Smooth muscle cell (in vitro differentiated cells): ENCODE results near the gene APOA4. TPM values are rescaled to one million over a fixed set of nuclear protein-coding genes. Genes with fewer than 3 reads are reported as not detected.
A peak's percentile ranks its signal among the peaks of the same experiment; 100 is the strongest.

Experiments
- DNase-seq: peaks from one replicate; lab custom pipeline; 2025; ENCODE audit not compliant: unreplicated experiment; lab: John Stamatoyannopoulos, UW
- H2AFZ ChIP-seq: fragments of 200-600 bp; sonication (generic); 2 replicates; pipeline ENCODE4 v1.6.0; 2016; ENCODE audit warnings: antibody characterized with exemption, low read depth, mild to moderate bottlenecking
- H3F3A ChIP-seq: fragments of 200-600 bp; sonication (generic); 2 replicates; pipeline ENCODE4 v1.6.0; 2017; ENCODE audit warnings: antibody characterized with exemption, low read depth
- H3K27ac ChIP-seq: fragments of 200-600 bp; sonication (generic); 2 replicates; pipeline ENCODE4 v1.5.1; 2016; ENCODE audit warnings: low read depth, mild to moderate bottlenecking
- H3K27me3 ChIP-seq: fragments of 200-600 bp; sonication (generic); 2 replicates; pipeline ENCODE4 v1.6.1; 2016; ENCODE audit warnings: low read depth, mild to moderate bottlenecking
- H3K36me3 ChIP-seq: fragments of 200-600 bp; sonication (generic); 2 replicates; pipeline ENCODE4 v1.5.1; 2016; ENCODE audit warnings: low read depth
- H3K4me1 ChIP-seq: fragments of 200-600 bp; sonication (generic); 2 replicates; pipeline ENCODE4 v1.5.1; 2016; ENCODE audit warnings: low read depth
- H3K4me2 ChIP-seq: fragments of 200-600 bp; sonication (generic); 2 replicates; pipeline ENCODE4 v1.6.0; 2016; ENCODE audit warnings: mild to moderate bottlenecking
- H3K4me3 ChIP-seq: fragments of 200-600 bp; sonication (generic); 2 replicates; pipeline ENCODE4 v1.5.1; 2016; ENCODE audit warnings: mild to moderate bottlenecking
- H3K79me2 ChIP-seq: fragments of 200-600 bp; sonication (generic); 2 replicates; pipeline ENCODE4 v1.6.0; 2016; ENCODE audit warnings: low read depth, mild to moderate bottlenecking
- H3K9ac ChIP-seq: fragments of 200-600 bp; sonication (generic); 2 replicates; pipeline ENCODE4 v1.6.0; 2016; ENCODE audit warnings: low read depth
- H3K9me3 ChIP-seq: fragments of 200-600 bp; sonication (generic); replicated peaks from 2 replicates; pipeline ENCODE4 v1.5.1; 2016; ENCODE audit warnings: low read depth
- H4K20me1 ChIP-seq: fragments of 200-600 bp; sonication (generic); 2 replicates; pipeline ENCODE4 v1.6.0; 2016; ENCODE audit warnings: low read depth
- WGBS: methylation state at CpG from one replicate; pipeline ENCODE4 v1.1.7; 2016; ENCODE audit warnings: low lambda C conversion rate; 5-methylcytosine and 5-hydroxymethylcytosine counted together
- polyA plus RNA-seq: library from polyadenylated mRNA; unstranded; fragments of >200 nt; fragmentation: Nextera tagmentation; extraction: Ambion mirVana; gene quantifications from 2 replicates; pipeline ENCODE4 v1.2.1, GENCODE V29; 2016
- total RNA-seq: library from RNA; depleted of rRNA; stranded (reverse); fragments of >200 nt; gene quantifications from 2 replicates; pipeline ENCODE4 v1.2.3, GENCODE V29; 2014
- TF ChIP-seq, protein P1 (sequence below): fragments of 200-600 bp; sonication (generic); IDR thresholded peaks from 2 replicates; pipeline ENCODE4 v1.5.1; 2017; ENCODE audit warnings: borderline replicate concordance, mild to moderate bottlenecking, antibody characterized with exemption; ENCODE audit not compliant: insufficient read depth, poor library complexity, severe bottlenecking

The APOA4 gene
- total and polyA plus RNA-seq, 2 experiments from 2014 or later = 0.15 TPM; not detected in 1

DNA sequence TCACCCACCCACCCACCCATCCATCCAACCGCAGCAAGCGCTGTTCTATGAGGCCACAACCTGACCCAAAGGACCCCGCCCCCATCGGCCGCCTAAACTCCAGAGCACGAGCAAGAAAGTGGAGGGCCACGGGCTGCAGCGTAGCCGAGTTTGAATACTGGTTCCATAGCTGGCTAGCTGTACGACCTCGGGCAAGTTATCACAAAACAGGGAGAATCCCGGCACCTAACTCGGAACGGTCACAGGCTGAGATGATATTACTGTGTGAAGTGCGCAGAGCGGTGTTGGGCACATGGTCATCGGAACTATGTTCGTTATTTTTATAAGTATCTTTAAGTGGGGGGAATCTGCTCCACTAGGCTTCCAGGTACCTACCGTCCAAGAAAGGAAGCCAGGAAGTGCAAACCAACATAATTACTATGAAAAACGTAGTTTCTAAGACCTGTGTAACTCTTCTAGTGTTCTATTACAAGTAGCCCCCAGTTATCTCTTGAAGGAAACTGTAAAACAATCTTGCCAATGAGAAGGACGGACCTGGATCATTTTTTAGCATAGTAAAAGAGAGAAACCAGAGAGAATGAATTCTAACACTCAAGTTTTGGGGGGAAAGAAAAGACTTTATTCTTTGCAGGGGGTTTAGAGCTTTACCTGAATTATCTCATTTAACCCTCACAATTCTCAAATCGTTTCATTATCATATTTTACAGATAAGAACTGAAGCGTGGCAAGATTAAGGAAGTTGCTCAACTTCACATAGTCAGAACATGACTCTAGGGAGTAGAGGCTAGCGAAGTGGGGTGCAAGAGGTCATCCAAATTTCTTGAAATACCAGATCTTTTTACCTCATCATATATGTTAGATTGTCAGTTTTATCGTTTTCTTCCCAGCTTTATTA lies 49.7 kb downstream of the APOA4 start:
- WGBS = 7% methylated on average over 24 of the region's 25 CpGs

GRCh38 chr11:116772443-116773202 lies 50.5 kb downstream of the APOA4 start, which contains the start of gene BUD13:
BUD13 (minus strand) TSS chr11:116772987; CDS start chr11:116772964, 23 bp downstream.
- DNase-seq = peak; percentile 57
- TF ChIP-seq, protein P1, sequence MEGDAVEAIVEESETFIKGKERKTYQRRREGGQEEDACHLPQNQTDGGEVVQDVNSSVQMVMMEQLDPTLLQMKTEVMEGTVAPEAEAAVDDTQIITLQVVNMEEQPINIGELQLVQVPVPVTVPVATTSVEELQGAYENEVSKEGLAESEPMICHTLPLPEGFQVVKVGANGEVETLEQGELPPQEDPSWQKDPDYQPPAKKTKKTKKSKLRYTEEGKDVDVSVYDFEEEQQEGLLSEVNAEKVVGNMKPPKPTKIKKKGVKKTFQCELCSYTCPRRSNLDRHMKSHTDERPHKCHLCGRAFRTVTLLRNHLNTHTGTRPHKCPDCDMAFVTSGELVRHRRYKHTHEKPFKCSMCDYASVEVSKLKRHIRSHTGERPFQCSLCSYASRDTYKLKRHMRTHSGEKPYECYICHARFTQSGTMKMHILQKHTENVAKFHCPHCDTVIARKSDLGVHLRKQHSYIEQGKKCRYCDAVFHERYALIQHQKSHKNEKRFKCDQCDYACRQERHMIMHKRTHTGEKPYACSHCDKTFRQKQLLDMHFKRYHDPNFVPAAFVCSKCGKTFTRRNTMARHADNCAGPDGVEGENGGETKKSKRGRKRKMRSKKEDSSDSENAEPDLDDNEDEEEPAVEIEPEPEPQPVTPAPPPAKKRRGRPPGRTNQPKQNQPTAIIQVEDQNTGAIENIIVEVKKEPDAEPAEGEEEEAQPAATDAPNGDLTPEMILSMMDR = no peak
- WGBS = 2% methylated on average over 58 of the region's 73 CpGs
- H3K36me3 ChIP-seq = peaks cover 6% of the 10 kb centered on the region
- H3K9ac ChIP-seq = peak within 1 kb of the TSS; percentile 94
- peak within 1 kb of the TSS; percentile 87 for H3K4me2 ChIP-seq
- no peaks in the 10 kb centered on the region for H3K9me3 ChIP-seq
- peak within 1 kb of the TSS; percentile 89 for H3K4me3 ChIP-seq
- H3F3A ChIP-seq = peaks cover 3% of the 10 kb centered on the region
- H3K27me3 ChIP-seq = no peaks in the 10 kb centered on the region
- H4K20me1 ChIP-seq = no peaks in the 10 kb centered on the region
- H3K27ac ChIP-seq = peak within 1 kb of the TSS; percentile 88
- H2AFZ ChIP-seq = peak within 1 kb of the TSS; percentile 92
- H3K4me1 ChIP-seq = peaks cover 18% of the 10 kb centered on the region
- peaks cover 17% of the 10 kb centered on the region for H3K79me2 ChIP-seq

More for the DNA sequence above, 49.7 kb downstream of the APOA4 start:
- Histone ChIP-seq H3K27ac (no peak overlapping the region), H3K4me2 (peak overlapping the region; percentile 87), H3K27me3 (no peaks in the 10 kb centered on the region), H3K9me3 (no peaks in the 10 kb centered on the region), H3K9ac (no peak overlapping the region), H3K36me3 (peaks cover 14% of the 10 kb centered on the region), H4K20me1 (no peaks in the 10 kb centered on the region), H3K4me1 (peaks cover 18% of the 10 kb centered on the region), H3K79me2 (peaks cover 17% of the 10 kb centered on the region), H2AFZ (peak overlapping the region; percentile 92), H3K4me3 (peak overlapping the region; percentile 89), H3F3A (peaks cover 3% of the 10 kb centered on the region)
- TF ChIP-seq, protein P1 = no peak
- DNase-seq = peak; percentile 53

DNA sequence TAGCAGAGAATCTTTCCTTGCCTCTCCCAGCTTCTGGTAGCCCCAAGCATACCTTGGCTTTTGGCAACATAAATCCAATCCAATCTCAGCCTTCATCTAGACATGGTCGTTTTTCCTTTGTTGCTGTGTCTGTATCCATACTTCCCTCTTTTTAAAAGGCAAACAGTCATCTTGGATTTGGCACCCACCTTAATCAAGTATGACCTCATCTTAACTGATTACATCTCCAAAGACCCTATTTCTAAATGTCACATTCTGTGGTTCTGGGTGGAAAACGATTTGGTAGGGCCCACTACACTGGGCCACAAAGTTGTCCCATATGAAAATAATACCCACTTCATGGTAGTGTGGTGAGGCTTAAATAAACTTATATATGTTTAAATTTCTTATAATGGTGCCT lies 51.2 kb downstream of the APOA4 start:
- peaks cover 18% of the 10 kb centered on the region for H3K4me1 ChIP-seq
- no peaks in the 10 kb centered on the region for H3K27me3 ChIP-seq
- H3K9ac ChIP-seq = peak overlapping the region; percentile 94
- peak overlapping the region; percentile 88 for H3K27ac ChIP-seq
- H3K79me2 ChIP-seq = peaks cover 17% of the 10 kb centered on the region
- peaks cover 3% of the 10 kb centered on the region for H3F3A ChIP-seq
- 22% methylated on average over 2 of the region's 2 CpGs for WGBS
- peak overlapping the region; percentile 92 for H2AFZ ChIP-seq
- H3K36me3 ChIP-seq = peaks cover 6% of the 10 kb centered on the region
- DNase-seq = no peak
- no peaks in the 10 kb centered on the region for H4K20me1 ChIP-seq
- TF ChIP-seq, protein P1 = no peak
- no peaks in the 10 kb centered on the region for H3K9me3 ChIP-seq
- peak overlapping the region; percentile 89 for H3K4me3 ChIP-seq
- H3K4me2 ChIP-seq = peak overlapping the region; percentile 87

Other genes with a start within 250 kb of the APOA4 start
- 13.4 and 13.8 TPM in 2 replicates for gene BUD13, start 50.3 kb downstream of the APOA4 start, total RNA-seq
- 10.9 and 15.7 TPM in 2 replicates for gene BUD13, start 50.3 kb downstream of the APOA4 start, polyA plus RNA-seq
- gene ZPR1, start 35.3 kb downstream of the APOA4 start, total RNA-seq = 26.2 and 34.8 TPM in 2 replicates
- 34.2 and 48.5 TPM in 2 replicates for gene ZPR1, start 35.3 kb downstream of the APOA4 start, polyA plus RNA-seq
- not detected in 2 replicates for gene APOA5, start 31.4 kb downstream of the APOA4 start, total RNA-seq
- not detected in 2 replicates for gene APOA5, start 31.4 kb downstream of the APOA4 start, polyA plus RNA-seq
- not detected in 2 replicates for gene APOC3, start 6.6 kb upstream of the APOA4 start, total RNA-seq
- 0.54 and 1.1 TPM in 2 replicates for gene APOC3, start 6.6 kb upstream of the APOA4 start, polyA plus RNA-seq
- gene APOA1, start 14.3 kb upstream of the APOA4 start, total RNA-seq = 1.2 and 2.5 TPM in 2 replicates
- 3.2 and 3.8 TPM in 2 replicates for gene APOA1, start 14.3 kb upstream of the APOA4 start, polyA plus RNA-seq